22Rv1 (cell line): ENCODE data around the gene CHD1.

ENCODE experiments used
- ZFX ChIP-seq: fragments of 450-650 bp; IDR thresholded peaks from 2 replicates; pipeline ENCODE4 v1.6.1; 2017; ENCODE audit warnings: antibody characterized with exemption, borderline replicate concordance
- TF ChIP-seq, protein P1 (sequence below): fragments of 450-650 bp; IDR thresholded peaks from 2 replicates; pipeline ENCODE4 v1.5.1; 2017; ENCODE audit warnings: mild to moderate bottlenecking

DNA sequence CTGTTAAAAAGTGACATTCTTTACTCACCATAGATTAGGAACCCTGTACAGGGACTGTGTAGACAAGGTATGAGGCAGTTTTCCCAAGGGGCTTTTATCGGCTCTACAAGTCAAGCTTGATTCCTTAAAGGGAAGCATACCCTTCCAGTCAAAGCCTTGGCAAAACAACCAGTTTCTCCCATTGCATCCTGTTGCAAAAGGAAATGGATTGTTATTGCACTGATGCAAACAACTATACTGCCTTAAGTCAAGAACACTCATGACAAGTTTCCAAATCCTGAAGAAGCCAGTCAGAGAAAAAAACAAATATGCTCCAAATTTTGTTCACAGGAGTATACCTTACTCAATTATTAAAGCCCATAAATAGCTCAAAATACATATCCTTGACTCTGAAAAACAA is 87.9 kb downstream of the CHD1 start:
- TF ChIP-seq, protein P1, sequence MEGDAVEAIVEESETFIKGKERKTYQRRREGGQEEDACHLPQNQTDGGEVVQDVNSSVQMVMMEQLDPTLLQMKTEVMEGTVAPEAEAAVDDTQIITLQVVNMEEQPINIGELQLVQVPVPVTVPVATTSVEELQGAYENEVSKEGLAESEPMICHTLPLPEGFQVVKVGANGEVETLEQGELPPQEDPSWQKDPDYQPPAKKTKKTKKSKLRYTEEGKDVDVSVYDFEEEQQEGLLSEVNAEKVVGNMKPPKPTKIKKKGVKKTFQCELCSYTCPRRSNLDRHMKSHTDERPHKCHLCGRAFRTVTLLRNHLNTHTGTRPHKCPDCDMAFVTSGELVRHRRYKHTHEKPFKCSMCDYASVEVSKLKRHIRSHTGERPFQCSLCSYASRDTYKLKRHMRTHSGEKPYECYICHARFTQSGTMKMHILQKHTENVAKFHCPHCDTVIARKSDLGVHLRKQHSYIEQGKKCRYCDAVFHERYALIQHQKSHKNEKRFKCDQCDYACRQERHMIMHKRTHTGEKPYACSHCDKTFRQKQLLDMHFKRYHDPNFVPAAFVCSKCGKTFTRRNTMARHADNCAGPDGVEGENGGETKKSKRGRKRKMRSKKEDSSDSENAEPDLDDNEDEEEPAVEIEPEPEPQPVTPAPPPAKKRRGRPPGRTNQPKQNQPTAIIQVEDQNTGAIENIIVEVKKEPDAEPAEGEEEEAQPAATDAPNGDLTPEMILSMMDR = no peak
- no peak for TF ChIP-seq ZFX
